Measurements from ENCODE around the gene MVB12B. TPM values are rescaled to one million over a fixed set of nuclear protein-coding genes. Genes with fewer than 3 reads are reported as not detected.

MVB12B gene
- total and polyA plus RNA-seq, 3 donors from 2014 or later, result 13.6 to 30.7 (median 26.2) TPM

DNA sequence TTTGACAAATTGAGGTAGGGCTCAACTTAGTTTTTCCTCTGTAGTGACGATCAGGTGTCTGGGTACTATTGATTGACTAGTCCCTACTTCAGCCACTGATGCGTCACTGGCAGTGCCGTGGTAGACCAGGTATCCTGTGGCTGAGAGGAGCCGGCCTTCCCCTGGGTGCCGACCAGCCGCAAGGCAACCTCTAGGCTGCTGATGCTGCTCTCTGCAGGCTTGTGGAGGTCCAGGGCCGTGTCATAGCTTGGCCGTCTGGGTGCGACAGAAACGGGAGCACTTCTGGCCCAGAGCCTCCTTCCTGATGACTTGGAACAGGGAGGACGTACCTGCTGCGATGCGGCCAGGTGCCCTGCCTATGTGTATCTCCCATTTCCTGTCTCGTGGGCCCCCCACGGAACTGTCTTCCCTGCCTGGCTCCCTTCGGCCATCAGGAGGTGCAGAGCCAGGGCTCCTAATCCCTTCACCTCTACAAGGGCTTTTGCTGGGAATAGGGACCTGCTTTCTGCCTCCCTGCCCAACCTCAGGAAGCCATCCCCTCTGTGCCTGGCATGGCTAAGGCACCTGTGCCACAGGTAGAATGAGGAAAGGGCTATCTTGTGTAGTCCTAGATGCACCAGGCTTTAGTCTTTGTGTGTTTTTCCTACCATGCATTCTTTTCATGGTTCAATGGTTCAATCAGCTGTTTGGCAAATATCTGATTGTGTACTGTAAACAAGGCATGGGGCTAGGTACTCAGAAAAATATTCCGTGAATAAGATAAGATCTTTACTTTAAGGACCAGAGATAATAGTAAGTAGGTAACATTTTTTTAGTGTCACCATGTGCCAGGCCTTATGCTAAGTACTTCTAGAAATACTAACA lies 44.6 kb downstream of the MVB12B start:
- no peaks in the 10 kb centered on the region for H3K36me3 ChIP-seq (ENCODE audit: low read depth, missing control alignments)
- peaks cover 17% of the 10 kb centered on the region for H3K4me1 ChIP-seq
- no peaks in the 10 kb centered on the region for H3K9me3 ChIP-seq
- no peak for TF ChIP-seq POLR2A (IDR thresholded peaks at IDR 0.05)
- DNase-seq, result no peak
- intact Hi-C loops (cut with DNase I; ENCODE audit: low total_unique reads), result no loop called here
- WGBS, 2 donors, result 90 to 95% methylated on average over 9 to 17 of the region's 17 CpGs
- no peak overlapping the region for H3K27ac ChIP-seq
- no peak overlapping the region for H3K4me3 ChIP-seq
- H3K27me3 ChIP-seq, result no peaks in the 10 kb centered on the region

GRCh38 chr9:126372716-126373115 lies 46.1 kb downstream of the MVB12B start:
- no peak for DNase-seq
- H3K9me3 ChIP-seq, result no peaks in the 10 kb centered on the region
- peaks cover 31% of the 10 kb centered on the region for H3K4me1 ChIP-seq
- WGBS, 2 donors, result 89 to 92% methylated on average over 6 of the region's 6 CpGs
- H3K27me3 ChIP-seq, result no peaks in the 10 kb centered on the region
- H3K4me3 ChIP-seq, result no peak overlapping the region
- H3K27ac ChIP-seq, result no peak overlapping the region
- TF ChIP-seq, protein P1, sequence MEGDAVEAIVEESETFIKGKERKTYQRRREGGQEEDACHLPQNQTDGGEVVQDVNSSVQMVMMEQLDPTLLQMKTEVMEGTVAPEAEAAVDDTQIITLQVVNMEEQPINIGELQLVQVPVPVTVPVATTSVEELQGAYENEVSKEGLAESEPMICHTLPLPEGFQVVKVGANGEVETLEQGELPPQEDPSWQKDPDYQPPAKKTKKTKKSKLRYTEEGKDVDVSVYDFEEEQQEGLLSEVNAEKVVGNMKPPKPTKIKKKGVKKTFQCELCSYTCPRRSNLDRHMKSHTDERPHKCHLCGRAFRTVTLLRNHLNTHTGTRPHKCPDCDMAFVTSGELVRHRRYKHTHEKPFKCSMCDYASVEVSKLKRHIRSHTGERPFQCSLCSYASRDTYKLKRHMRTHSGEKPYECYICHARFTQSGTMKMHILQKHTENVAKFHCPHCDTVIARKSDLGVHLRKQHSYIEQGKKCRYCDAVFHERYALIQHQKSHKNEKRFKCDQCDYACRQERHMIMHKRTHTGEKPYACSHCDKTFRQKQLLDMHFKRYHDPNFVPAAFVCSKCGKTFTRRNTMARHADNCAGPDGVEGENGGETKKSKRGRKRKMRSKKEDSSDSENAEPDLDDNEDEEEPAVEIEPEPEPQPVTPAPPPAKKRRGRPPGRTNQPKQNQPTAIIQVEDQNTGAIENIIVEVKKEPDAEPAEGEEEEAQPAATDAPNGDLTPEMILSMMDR (IDR thresholded peaks at IDR 0.05), result no peak
- TF ChIP-seq POLR2A (IDR thresholded peaks at IDR 0.05), result no peak
- H3K36me3 ChIP-seq (ENCODE audit: low read depth, missing control alignments), result no peaks in the 10 kb centered on the region
- intact Hi-C loops (cut with DNase I; ENCODE audit: low total_unique reads), result no loop called here

- TF ChIP-seq POLR2A (IDR thresholded peaks at IDR 0.05), result no peak
- TF ChIP-seq, protein P1 (IDR thresholded peaks at IDR 0.05), result no peak
- Histone ChIP-seq H3K27ac (no peak overlapping the region), H3K9me3 (no peaks in the 10 kb centered on the region), H3K27me3 (no peaks in the 10 kb centered on the region), H3K4me1 (peaks cover 34% of the 10 kb centered on the region), H3K36me3 (ENCODE audit: low read depth, missing control alignments) (no peaks in the 10 kb centered on the region), H3K4me3 (no peak overlapping the region)
- WGBS, 2 donors, result 78 to 79% methylated on average over 5 of the region's 5 CpGs
- no peak for DNase-seq
- intact Hi-C loops (cut with DNase I; ENCODE audit: low total_unique reads), result no loop called here
Observed at GRCh38 chr9:126373241-126373640, 46.6 kb downstream of the MVB12B start.

DNA sequence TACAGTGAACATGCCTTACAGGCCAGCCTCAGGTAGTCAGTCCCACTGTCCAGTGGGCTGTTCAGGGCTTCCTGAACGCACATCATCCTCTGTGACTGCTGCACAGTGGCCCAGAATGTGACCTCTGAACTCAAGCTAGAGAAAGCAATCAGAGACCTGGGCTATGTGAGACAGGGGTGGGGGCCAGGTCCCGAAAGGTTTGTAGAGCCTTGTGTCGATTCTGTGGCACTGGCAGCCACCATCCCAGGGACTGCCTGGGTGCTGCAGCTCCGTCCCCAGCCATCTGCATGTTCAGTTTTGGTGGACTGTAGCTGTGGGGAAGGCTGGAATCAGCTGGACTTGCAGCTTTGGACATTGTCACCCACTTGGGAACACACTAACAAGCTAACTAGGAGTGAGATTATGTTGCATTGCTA lies 47.7 kb downstream of the MVB12B start:
- 73 to 92% methylated on average over 3 to 4 of the region's 4 CpGs for WGBS, 2 donors
- TF ChIP-seq, protein P1 (IDR thresholded peaks at IDR 0.05), result no peak
- TF ChIP-seq POLR2A (IDR thresholded peaks at IDR 0.05), result no peak
- H3K9me3 ChIP-seq, result no peaks in the 10 kb centered on the region

GRCh38 chr9:126375386-126375785 lies 48.8 kb downstream of the MVB12B start:
- Histone ChIP-seq H3K27ac (peak overlapping the region; percentile 63 to 77), H3K27me3 (no peaks in the 10 kb centered on the region), H3K4me1 (peaks cover 41% of the 10 kb centered on the region), H3K36me3 (ENCODE audit: low read depth, missing control alignments) (no peaks in the 10 kb centered on the region), H3K9me3 (no peaks in the 10 kb centered on the region), H3K4me3 (no peak overlapping the region)
- intact Hi-C loops (cut with DNase I; ENCODE audit: low total_unique reads), result no loop called here
- no peak for TF ChIP-seq POLR2A (IDR thresholded peaks at IDR 0.05)
- TF ChIP-seq, protein P1 (IDR thresholded peaks at IDR 0.05), result no peak
- 20 to 25% methylated on average over 7 of the region's 7 CpGs for WGBS, 2 donors
- peak; percentile 66 for DNase-seq

More for the DNA sequence above, 47.7 kb downstream of the MVB12B start:
- intact Hi-C loops (cut with DNase I; ENCODE audit: low total_unique reads), result no loop called here
- Histone ChIP-seq H3K27ac (no peak overlapping the region), H3K36me3 (ENCODE audit: low read depth, missing control alignments) (no peaks in the 10 kb centered on the region), H3K27me3 (no peaks in the 10 kb centered on the region), H3K4me3 (no peak overlapping the region), H3K4me1 (peaks cover 41% of the 10 kb centered on the region)
- no peak for DNase-seq

Data from testis (tissue), 3 donors.